Measurements from ENCODE around the gene COX7A2. TPM values are rescaled to one million over a fixed set of nuclear protein-coding genes. Genes with fewer than 3 reads are reported as not detected.

COX7A2 gene
- total and polyA plus RNA-seq, 2 of the 13 experiments (the other 11 are each of a cell fraction or from before 2014, with no cell fraction given): 407 to 556 TPM

GRCh38 chr6:75284632-75285282, 41.2 kb upstream of the COX7A2 start, which contains the start of gene TMEM30A (continued):
- TF ChIP-seq ISL2 (CRISPR knock-in tag; IDR thresholded peaks at IDR 0.05) (no peak), FOXK1 (CRISPR knock-in tag; IDR thresholded peaks at IDR 0.05; ENCODE audit: borderline replicate concordance, low read depth) (peak; percentile 64; the same call in 1 of the 2 replicates), SIN3A (IDR thresholded peaks at IDR 0.05; ENCODE audit: borderline replicate concordance, low read depth, low read length) (peak; percentile 81; the same call in 1 of the 2 replicates), FLYWCH1 (CRISPR knock-in tag; IDR thresholded peaks at IDR 0.05) (no peak), ATF6 (CRISPR knock-in tag; conservative IDR thresholded peaks at IDR 0.05) (no peak), AHDC1 (CRISPR knock-in tag; IDR thresholded peaks at IDR 0.05; ENCODE audit: borderline replicate concordance) (no peak), GATAD2A (CRISPR knock-in tag; IDR thresholded peaks at IDR 0.05) (peak; percentile 59), CHD4 (IDR thresholded peaks at IDR 0.05; ENCODE audit: borderline replicate concordance, low read length) (no peak), ZNF644 (CRISPR knock-in tag; IDR thresholded peaks at IDR 0.05; ENCODE audit: low read depth) (no peak), KLF11 (CRISPR knock-in tag; IDR thresholded peaks at IDR 0.05) (0 out of 2 replicates have a peak, but pooled peaks have one; percentile 52), ZNF441 (CRISPR knock-in tag; IDR thresholded peaks at IDR 0.05; ENCODE audit: borderline replicate concordance) (peak; percentile 69), BHLHE40 (IDR thresholded peaks at IDR 0.05; ENCODE audit: low read length) (no peak), ZNF713 (CRISPR knock-in tag; IDR thresholded peaks at IDR 0.05) (no peak), FOSL2 (CRISPR knock-in tag; IDR thresholded peaks at IDR 0.05) (peak; percentile 20; the same call in 1 of the 2 replicates), DMAP1 (CRISPR knock-in tag; IDR thresholded peaks at IDR 0.05) (0 out of 2 replicates have a peak, but pooled peaks have one; percentile 24), POLR2AphosphoS2 (IDR thresholded peaks at IDR 0.05; ENCODE audit: low read depth, low read length) (no peak), E2F2 (CRISPR knock-in tag; IDR thresholded peaks at IDR 0.05; ENCODE audit: borderline replicate concordance) (no peak)
- TF ChIP-seq, protein P1, sequence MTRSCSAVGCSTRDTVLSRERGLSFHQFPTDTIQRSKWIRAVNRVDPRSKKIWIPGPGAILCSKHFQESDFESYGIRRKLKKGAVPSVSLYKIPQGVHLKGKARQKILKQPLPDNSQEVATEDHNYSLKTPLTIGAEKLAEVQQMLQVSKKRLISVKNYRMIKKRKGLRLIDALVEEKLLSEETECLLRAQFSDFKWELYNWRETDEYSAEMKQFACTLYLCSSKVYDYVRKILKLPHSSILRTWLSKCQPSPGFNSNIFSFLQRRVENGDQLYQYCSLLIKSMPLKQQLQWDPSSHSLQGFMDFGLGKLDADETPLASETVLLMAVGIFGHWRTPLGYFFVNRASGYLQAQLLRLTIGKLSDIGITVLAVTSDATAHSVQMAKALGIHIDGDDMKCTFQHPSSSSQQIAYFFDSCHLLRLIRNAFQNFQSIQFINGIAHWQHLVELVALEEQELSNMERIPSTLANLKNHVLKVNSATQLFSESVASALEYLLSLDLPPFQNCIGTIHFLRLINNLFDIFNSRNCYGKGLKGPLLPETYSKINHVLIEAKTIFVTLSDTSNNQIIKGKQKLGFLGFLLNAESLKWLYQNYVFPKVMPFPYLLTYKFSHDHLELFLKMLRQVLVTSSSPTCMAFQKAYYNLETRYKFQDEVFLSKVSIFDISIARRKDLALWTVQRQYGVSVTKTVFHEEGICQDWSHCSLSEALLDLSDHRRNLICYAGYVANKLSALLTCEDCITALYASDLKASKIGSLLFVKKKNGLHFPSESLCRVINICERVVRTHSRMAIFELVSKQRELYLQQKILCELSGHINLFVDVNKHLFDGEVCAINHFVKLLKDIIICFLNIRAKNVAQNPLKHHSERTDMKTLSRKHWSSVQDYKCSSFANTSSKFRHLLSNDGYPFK (CRISPR knock-in tag; IDR thresholded peaks at IDR 0.05; ENCODE audit: borderline replicate concordance): peak; percentile 79; the same call in 1 of the 2 replicates

All from HepG2 (cell line).